ENCODE results near the gene TAF11.

GRCh38 chr6:34876472-34876871 is 11.4 kb downstream of the TAF11 start:
- no peak for TF ChIP-seq CTCF (IDR thresholded peaks at IDR 0.05)
- TF ChIP-seq ZFX (IDR thresholded peaks at IDR 0.05; ENCODE audit: borderline replicate concordance) = no peak
